GM18873 (cell line): Measurements from ENCODE around the gene FGF14.
"Not testable (repeated sequence)": the region's sequence is repeated elsewhere in the genome, so short reads cannot be mapped to it uniquely, and the experiment has no call there.

Source experiments
- ATAC-seq: cut with Tn5 transposase; IDR thresholded peaks from one replicate; pipeline ENCODE4 v1.9.1; 2021; ENCODE audit warnings: mild to moderate bottlenecking, moderate library complexity, moderate number of reproducible peaks; ENCODE audit not compliant: unreplicated experiment, low FRiP score

The FGF14 gene

DNA sequence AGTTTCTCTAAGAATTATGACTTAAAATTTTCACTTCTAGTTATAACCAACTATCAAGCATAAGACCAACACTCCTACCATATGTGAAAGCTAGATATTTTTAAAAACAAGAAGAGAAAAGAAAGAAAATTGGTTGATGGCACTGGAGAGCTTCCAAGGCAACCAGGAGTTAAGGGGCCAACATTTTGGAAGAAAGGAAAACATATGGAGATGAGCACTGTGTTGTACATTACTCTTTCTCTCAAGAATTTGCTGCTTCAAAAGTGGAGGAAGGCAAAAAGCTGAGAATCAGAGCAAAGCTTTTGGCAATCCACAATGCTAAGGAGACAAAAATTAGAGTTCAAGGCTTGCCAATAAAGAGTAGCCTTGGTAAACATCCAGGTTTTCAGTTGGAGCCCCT lies 503.2 kb downstream of the FGF14 start:
- ATAC-seq, result no peak

DNA sequence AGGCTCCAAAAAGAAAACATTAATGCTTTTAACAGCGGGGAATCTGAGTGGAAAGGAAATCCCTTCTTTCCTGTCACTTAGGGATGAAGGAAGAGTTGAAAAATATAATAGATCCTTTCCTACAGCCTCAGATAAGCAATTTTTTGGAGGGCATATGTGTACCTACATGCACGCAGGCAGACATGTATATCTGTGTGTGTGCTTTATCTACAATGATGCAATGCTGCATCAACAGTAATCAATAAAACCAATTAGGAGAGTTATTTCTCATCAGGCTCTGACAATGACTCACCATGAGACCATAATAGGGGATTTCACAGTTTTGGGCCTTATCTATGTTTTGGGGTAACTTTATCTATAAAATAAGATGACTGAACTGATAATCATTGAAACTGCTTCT lies 505.3 kb downstream of the FGF14 start:
- no peak for ATAC-seq

DNA sequence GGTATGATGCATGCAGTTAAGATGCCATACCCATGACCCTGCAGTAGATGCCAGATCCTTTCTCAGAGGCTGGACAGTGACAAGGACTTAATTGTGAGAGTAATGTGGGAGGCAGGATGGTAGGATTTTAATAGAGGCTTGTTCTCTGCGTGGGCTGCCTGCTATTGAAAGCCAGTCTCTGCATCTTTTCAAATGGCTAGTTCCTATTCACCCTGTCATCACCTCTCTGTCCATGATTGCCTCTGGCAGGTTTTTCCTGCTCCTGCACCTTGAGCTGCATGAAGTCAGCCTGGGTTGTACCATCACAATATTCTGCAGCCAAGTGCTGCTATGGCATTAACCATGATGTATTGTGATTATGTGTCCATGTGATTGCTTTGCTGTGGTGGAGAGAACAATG lies 508.8 kb downstream of the FGF14 start:
- ATAC-seq, result no peak

DNA sequence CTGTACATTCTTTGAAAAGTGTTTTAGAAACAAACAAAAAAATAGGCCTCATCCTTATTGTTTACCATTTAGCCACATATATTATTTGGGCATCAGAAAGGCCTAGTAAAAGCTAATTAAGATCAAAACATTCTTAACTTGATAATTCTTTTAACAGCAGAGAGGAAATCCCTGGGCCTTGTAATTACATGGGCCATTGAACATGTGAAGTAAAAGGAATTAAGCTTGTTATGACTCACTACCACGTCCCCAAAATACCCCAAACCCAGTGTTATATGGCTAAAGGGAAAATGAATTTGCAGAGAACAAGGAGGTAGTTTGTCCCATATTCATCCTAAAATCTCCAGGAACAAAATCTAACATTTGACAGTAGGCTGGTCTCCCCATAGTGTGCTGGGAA lies 509.6 kb downstream of the FGF14 start:
- ATAC-seq, result no peak

DNA sequence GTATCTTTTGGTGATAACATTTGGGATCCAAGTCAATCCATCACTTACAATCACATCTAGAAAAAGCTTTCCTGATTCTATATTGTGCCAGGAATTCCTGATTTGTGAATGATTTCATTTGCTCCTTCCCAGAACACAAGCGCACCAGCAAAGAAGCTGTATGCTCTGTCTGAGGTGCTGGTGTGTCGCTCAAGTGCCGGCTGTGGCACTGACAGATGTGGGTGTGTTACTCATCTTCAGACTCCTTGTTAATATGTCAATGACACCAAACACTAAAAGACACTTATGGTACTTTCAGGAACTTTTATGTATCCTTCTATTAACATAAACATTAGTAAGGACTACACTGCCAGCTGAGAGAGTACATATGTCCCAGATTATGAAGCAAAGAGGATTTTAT lies 520.3 kb downstream of the FGF14 start:
- no peak for ATAC-seq

DNA sequence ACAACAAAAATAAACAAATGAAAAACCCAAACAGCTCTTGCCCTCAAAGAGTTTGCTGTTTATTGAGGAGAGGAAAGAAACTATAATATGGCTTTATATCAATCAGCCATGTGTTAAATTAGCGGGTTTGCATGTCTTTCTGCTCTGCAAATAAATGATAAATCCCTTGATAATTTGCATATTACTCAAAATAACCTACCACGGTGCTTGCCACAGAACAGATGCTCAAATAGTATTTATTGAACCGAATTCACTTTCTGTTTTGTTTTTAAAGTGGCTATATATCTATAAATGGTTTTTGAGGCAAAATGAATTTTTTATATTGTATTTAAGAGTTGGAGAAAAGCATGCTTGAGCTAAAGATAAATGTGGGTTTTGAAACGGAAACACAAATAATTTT lies 521.3 kb downstream of the FGF14 start:
- peak; percentile 46 for ATAC-seq

DNA sequence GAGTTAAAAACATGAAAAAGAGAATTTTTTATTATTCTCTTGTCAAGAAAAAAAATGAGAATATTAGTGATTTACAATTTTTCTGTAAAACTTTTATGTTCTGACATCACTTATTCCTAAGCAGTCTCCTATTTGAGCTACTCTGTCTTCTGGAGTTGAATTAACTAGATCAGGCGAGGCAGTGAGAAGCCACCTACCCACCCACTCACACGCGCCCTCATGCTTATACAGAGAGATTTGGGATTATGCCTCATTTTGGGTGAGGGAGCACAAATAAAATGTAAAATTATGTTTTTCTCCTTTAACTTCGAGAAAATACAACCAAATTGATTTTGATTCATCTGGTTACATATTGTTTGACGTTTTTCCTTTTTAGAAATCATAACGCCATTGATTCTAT lies 524.9 kb downstream of the FGF14 start:
- ATAC-seq, result no peak

DNA sequence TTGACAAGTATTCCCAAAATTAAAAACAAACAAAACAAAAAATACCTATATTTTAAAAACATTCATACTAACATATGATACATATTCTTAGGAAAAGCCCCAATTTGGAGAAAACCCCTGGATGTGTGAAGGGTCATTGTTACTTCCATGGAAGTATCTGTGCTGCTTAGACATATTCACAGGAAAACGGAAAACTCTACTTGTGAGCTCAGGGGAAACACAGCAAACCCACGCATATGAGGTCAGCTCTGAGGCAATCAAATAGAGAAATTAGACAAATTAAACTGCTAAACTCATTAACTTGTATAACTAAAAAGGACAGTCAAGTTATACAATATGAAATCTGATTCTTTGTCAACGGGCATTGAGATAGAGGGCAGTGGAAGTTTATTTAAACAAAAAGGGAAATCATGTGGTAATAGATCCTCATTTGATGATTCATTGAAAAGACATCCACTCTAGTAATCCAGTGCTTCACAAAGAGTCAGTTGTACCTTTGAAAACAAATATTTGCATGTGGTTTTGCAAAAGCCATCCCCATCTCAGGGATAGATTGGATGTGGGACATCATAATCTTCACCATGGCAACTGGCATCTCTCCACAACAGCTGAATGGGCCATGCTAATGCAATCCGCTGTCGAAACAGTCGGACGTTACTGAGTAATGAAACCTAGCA lies 526.0 kb downstream of the FGF14 start:
- ATAC-seq, result no peak

DNA sequence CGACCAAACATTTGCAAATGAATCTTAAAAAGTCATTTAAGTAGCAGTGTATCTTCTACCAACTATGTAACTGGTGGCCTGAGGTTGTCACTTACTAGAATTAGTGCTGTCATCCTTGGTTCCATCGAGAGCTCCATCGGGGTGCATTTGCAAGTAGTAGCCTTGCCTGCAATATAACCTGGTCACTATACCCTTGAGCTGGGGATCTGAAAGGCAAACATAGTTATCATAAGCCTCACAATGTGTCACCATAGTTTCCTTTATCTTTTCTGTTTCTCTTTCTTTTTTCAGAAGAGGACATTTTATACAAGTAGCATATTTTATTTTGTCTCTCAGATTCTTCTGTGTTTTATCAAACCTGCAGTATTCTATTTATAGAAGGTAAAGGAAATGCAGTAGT lies 526.8 kb downstream of the FGF14 start:
- no peak for ATAC-seq

DNA sequence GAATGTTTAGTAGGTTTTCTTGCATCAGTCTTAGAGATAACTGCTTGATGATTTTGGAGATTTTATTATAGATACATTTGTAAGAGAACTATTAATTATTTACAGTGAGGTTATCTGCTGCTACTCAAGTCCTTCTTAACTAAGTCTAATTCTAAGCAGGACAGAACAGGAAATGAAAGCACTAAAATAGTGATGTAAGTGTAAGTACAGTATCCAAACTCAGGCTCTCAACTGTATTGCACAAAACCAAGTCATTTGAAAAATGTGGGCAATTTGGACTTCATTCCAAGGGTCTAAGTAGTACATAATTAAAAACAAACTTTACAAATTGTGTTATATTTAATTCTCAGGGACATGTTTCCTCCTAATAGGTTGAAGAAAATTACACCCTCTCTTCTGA lies 532.3 kb downstream of the FGF14 start:
- ATAC-seq, result peak; percentile 96

DNA sequence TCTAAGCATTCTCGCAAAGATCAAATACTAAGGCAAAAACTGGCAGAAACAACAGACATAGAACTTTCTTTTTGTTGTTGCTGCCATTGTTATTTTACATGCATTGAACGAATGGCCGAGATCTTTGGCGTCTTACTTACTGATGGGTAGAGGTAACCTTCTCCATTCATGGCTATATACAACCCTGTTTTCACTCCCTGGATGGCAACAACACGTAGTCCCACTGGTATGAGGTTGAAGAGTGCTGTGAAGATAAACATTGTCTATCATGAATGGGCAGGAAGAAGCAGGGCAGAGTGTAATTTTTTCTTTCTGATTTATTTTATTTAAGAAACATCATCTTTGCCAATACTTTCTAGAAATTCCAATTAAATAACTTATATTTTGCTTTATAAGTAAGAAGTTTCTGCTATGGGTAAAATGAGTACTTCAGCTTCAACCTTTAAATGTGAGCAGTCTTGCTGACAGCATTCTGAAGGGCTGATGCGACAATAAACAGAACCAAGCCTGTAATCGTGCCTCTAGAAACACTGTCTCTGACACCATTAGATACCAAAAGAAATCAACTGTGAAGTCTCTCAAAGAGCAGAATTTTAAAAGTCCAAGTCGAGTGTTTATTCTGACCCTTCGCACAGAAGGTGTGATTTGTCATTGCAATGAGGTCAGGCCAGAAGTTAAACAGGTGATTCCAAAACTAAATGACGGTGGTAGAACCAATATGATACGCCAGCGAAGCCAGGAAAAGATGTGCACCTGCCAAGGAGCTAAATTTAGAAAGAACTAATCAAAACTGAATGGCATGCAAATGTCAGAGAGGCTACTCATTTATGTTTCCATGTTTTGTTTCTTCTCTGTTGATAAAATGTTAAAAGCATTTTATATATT lies 533.0 kb downstream of the FGF14 start:
- ATAC-seq, result peak; percentile 37

DNA sequence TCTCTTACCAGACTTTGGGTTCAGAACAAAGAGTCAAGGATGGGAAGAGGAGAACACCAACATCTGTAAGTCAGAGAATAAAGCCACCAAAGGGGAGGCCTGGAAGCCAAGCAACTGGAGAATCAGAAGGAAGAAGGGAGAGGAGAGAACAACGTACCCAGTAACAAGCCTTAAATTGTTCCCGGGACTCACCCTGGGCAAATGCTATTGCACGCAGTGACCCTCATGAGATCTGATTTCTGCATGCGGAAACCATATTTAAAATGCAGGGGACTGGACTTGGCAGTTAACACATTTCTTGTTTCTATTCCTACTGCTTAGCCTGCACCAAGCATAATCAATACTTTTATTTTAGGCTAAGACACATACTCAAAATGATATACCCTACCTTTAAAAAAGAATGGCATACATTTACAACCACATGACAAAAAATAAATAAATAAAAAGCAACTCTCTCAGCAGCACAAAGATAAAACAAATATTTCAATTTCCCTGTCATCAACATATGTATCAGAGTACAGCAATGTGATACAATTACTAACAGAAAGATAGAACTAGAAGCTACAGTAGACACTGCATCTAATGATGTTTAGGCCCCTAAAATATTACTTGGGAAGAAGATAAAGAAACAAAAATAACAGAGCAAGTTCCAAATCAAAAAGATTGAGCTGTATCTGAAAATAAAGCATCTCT lies 534.8 kb downstream of the FGF14 start:
- ATAC-seq, result no peak

DNA sequence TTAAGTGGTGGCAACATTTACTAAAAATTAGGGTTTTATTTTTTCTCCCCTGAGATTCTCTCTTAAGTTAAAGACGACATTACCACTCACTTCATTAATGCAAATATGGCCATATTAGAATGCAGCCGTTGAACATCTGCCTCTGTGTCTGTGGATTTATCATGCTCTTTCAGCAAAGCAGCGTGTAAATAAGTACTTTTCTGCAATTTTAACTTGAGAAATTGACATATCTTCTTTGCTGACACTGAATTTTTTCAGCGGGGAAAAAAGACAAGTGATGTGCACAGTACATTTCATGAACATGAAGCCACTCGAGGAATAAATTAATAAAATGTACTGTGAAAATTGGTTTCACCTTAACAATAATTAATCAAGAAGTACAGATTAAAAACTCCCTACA lies 543.0 kb downstream of the FGF14 start:
- no peak for ATAC-seq

DNA sequence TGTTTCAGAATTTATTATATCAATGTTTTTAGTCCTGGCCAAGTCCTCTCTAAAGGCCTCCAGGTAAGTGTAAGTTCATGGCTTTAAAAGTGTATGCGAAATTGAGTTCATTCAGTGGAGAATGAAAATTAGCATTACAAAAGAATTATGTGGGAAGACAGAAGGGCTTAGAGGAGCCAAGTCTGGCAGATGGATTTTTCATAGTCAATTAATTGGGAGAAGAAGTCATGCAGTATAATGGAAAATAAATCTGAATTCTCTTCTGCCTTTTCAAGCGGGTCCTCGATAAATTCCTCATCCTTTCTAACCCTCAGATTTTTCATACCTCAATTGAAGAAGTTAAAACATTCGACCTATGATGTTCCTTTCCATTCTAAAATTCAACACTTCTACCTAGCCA lies 555.1 kb downstream of the FGF14 start:
- ATAC-seq, result no peak

DNA sequence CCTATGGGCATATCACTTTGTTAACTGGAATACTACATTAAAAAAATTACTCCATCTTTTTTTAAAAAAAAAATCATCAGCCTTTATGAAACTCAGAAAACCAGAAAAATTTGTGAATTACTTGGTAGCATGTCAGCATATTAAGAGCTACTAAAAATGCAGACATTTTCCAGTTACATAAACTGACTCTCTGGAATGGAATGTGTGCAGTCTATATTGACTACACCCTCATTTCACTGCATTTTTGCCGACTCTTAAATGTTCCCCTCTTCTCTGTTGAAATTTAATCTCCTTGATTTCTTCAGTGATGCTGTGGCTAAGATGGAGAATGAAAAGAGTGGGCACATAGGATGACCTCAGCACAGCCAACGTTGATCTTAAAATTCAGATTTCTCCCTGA lies 555.6 kb downstream of the FGF14 start:
- ATAC-seq, result no peak

DNA sequence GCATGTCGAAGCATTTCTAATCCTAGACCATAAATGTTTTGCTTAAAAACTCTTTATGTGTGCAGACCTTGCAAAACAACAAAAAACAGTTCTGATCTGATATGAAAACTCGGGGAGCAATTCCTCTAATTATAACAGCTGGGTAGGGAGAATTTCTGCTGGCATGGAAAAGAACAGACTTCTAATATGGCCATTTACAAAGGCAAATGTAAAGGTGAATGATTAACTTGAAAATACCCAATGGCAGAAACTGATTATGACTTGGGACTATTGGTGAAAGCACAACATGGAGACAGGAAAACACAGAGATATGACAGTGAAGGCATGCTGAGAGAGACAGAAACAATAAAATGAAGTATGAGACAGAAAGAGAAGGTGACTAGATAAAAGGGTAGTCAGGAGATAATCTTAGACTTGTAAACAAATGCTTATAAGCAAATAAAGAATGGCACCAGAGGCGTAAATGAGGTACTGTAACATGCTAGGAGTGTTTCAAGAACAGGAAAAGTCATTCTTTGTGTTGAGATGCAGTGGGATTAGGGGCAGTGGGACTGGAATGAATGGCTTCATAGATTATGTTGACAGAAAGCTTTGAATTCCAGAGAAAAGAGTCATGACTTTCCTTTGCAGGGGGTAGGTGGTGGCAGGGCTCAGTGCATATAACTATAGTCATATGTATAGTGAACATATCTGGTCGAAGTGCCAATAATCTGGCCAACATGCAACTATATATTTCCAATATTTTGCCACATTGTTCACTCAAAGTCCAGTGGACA lies 556.4 kb downstream of the FGF14 start:
- ATAC-seq, result no peak

DNA sequence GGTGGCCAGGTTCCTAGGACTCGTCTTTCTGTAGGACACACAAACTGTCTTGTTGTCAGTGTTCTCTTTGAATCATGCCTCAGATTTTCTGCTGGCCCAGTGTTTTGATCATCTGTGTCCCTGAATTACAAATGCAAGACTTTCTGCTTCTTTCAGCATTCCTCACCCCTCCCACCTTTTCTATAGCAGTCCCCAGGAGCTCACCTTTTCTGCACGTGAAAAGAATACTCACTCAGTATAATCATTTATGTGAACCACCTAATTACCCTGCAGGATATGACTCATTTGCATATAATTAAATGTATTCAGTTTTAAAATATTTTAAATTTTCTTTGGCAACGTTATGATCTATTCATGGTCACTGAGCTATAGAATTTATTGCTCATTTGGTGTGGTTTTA lies 560.1 kb downstream of the FGF14 start:
- ATAC-seq, result no peak

DNA sequence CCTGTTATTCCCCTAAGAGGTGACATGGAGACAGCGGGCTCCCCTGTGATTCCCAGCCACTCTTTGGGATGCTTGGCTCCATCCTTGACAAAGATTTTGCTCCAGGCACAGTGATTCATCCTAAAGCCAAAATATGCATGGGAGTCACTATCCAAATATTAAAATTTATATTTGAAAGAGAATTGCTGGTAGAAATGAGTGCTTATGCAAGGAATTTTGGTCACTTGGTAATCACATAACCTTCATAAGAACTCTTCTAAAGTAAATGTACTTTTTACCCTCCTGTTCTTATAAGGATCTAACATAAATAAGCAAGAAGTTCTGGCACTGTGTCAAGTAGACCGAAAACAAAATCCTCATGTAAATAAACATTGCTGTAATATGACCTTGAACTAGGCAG lies 563.5 kb downstream of the FGF14 start:
- ATAC-seq, result no peak

DNA sequence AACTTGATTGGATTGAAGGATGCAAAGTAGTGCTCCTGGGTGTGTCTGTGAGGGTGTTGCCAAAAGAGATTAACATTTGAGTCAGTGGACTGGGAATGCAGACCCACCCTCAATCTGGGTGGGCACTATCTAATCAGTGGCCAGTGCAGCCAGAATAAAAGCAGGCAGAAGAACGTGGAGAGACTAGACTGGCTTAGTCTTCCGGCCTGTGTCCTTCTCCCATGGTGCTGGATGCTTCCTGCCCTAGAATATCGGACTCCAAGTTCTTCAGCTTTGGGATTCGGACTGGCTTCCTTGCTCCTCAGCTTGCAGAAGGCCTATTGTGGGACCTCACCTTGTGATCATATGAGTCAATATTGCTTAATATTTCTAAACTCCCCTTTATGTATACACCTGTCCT lies 564.1 kb downstream of the FGF14 start:
- ATAC-seq, result not testable (repeated sequence)

DNA sequence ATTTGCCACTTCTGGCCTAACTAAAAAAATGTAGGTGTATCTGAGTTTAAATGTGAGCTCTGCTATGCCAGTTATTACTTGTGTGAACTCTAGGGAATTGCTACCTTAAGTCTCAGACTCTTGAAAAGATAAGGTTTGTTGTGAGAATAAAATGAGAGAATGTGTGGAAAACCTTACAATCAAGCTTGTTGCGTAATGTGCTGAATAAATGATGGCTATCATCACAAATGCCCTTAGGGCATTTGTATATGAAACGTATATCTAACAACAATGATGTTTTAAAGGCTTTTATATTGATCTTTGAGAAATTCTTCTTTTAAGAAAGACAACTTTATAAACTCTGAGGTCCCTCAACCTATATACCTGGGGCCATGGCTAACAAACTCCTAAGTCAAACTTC lies 564.6 kb downstream of the FGF14 start:
- ATAC-seq, result no peak

DNA sequence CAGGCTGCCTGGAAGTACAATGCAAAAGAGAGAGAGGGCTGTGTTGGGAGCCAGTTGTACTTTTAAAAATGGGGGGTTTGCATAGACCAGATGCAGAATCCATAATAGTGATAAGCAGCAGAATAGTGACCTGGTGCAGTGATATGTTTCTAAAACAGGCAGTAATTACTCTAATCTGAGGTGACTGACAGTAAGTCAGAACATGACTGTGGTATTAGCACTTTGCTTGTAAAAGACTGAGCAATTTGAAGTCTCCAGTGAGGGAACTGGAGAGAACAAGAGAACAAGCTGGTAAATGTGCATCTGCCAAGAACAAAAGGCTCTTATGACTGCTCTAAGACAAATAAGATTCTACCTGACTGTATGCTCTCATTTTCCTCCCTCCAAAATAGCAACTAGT lies 565.9 kb downstream of the FGF14 start:
- ATAC-seq, result no peak
